HG03571 (cell line): Measurements from ENCODE around the gene BCR.

Experiments used
- ATAC-seq: cut with Tn5 transposase; IDR thresholded peaks from one replicate; pipeline ENCODE4 v1.9.1; 2021; ENCODE audit not compliant: unreplicated experiment

BCR gene

DNA sequence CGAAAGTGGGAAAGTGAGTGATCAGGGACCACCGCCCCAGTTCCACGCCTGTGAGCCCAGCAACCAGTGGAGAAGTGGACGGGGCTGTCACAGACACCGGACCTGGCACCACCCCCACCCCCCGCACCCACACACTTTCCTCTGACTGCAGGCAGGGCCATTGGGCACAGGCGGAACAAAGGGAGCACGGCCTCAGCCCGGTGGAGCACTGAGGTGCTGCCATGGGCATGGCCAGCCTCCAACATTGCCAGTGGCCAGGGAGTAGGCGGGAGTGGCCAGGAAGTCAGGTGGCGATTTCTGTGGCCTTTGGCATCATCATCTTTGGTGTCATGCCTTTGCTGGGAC lies 78.5 kb downstream of the BCR start:
- ATAC-seq, result no peak

DNA sequence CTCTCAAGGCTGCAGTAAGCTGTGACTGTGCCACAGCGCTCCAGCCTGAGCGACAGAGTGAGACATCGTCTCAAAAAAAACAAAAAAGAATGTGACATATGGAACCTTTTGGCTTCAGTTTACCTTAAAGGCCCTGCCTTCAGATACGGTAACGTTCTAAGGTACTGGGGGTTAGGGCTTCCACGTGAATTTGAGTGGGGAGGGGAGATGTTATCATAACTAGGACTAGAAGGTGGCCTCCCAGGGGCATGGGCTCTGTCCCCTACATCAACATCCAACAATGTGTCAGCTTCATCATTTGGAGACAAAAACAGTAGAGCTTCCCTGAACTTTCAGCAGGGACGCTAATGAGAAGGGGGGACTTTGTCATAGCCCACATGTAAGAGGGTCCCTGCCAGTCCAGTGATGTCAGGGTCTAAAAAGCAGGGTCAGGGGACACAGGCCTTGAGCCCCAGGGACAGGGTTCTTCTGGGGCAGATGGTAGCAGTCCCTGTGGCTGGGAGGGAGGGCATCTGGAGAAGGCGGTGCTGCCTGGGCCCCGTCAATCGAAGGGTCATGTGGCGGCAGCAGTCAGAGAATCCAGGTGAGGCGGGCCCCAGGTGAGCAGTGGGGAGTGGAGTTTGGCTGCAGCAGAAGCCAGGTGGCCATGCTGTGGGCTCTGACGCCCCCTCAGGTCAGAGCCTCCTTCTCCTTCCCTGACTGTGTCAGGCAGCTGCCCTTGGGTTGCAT lies 79.8 kb downstream of the BCR start:
- no peak for ATAC-seq

DNA sequence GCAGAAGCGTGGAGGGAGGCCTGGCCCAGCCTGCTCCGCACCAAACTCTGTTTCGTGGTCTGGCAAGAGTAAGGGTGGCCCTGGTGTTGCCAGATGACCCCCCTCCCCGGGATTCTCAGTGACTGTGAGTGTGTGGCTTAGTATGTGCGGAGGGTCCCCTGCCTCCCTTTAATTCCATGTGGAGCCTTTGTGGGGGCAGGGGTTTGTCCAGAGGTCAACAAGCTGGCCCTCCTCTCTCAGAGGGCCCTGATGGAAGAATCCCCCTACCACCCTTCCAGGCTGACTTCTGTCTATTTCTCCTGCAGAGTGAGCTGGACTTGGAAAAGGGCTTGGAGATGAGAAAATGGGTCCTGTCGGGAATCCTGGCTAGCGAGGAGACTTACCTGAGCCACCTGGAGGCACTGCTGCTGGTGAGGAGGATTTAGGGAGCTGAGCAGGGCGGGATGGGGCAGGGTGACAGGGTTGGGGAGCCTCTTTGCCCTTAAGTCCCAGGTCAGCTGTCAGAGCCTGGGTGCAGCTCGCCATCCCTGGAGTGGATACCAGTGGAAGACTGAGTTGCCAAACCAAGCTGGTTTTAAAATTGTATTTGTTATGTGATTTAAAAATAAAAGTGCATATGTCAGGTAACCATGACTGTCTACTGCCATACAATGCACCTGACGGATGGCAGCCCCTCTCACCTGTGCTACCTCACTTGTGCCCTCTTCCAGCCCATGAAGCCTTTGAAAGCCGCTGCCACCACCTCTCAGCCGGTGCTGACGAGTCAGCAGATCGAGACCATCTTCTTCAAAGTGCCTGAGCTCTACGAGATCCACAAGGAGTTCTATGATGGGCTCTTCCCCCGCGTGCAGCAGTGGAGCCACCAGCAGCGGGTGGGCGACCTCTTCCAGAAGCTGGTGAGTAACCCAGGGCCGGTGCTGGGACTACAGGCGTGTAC lies 80.6 kb downstream of the BCR start:
- ATAC-seq, result no peak

DNA sequence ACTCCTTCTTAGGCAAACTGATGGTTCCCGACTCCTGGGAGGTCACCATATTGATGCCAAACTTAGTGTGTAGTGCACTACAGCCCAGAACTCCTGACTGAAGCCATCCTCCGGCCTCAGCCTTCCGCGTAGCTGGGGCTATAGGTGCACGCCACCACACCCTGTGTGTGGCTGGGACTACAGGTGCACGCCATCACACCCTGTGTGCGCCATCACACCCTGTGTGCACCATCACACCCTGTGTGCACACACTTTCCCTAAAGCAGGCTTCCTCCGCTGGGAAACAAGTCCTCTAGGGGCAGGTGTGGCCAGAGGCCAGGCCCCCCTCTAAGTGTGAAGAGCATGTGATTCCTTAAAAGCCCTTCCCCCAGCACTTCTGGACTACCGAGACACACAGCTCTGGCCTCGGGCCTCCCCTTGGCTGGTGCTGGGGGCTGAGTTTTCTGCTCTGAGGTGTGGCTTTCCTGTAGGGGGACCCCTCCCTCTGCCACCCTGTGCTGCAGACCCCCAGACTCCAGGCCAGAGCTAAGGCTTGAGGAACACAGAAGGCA lies 81.7 kb downstream of the BCR start:
- ATAC-seq, result no peak

DNA sequence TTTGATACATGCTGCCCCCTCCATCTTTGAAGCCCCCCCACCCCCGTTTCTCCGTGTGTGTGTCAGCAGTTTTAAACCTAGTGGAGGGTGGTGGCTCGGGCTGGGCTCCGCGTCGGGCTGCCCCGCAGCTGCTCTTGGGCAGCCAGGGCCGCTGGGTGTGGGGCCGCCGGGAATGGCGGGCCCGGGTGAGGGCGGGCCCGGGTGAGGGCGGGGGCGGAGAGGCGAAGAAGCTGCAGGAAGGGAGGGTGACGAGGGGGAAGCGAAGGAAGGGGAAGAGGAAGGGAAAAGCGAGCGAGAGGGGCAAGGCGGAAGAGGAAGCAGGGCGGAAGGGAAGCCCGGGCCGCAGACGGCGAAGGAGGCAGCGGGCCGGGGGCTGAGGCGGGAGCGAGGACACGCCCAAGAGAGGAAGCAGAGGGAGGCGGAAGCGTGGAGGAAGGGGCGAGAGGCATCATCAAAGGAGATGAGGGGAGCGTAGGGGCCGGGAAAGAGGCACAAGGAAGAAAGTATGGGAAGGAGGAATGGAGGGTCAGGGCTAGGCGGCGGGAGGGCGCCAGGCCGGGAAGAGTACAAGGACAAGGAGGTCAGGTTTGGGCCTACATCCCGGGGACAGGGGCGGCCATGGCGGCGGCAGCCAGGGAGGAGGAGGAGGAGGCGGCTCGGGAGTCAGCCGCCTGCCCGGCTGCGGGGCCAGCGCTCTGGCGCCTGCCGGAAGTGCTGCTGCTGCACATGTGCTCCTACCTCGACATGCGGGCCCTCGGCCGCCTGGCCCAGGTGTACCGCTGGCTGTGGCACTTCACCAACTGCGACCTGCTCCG lies 82.4 kb downstream of the BCR start:
- ATAC-seq, result no peak

DNA sequence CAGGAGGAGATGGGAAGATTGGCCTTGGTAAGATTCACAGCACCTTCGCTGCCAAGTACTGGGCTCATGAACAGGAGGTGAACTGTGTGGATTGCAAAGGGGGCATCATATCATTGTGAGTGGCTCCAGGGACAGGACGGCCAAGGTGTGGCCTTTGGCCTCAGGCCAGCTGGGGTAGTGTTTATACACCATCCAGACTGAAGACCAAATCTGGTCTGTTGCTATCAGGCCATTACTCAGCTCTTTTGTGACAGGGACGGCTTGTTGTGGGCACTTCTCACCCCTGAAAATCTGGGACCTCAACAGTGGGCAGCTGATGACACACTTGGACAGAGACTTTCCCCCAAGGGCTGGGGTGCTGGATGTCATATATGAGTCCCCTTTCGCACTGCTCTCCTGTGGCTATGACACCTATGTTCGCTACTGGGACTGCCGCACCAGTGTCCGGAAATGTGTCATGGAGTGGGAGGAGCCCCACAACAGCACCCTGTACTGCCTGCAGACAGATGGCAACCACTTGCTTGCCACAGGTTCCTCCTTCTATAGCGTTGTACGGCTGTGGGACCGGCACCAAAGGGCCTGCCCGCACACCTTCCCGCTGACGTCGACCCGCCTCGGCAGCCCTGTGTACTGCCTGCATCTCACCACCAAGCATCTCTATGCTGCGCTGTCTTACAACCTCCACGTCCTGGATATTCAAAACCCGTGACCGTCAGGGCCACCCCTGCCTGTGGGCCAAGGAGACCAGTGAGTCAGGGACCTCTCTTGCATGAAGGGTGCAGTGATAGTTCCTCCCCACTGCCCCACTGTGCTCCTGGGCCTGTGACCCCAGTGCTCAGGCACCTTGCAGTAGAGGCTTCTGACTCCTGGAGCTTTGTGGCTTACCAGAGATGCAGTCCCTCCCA lies 83.6 kb downstream of the BCR start:
- no peak for ATAC-seq

DNA sequence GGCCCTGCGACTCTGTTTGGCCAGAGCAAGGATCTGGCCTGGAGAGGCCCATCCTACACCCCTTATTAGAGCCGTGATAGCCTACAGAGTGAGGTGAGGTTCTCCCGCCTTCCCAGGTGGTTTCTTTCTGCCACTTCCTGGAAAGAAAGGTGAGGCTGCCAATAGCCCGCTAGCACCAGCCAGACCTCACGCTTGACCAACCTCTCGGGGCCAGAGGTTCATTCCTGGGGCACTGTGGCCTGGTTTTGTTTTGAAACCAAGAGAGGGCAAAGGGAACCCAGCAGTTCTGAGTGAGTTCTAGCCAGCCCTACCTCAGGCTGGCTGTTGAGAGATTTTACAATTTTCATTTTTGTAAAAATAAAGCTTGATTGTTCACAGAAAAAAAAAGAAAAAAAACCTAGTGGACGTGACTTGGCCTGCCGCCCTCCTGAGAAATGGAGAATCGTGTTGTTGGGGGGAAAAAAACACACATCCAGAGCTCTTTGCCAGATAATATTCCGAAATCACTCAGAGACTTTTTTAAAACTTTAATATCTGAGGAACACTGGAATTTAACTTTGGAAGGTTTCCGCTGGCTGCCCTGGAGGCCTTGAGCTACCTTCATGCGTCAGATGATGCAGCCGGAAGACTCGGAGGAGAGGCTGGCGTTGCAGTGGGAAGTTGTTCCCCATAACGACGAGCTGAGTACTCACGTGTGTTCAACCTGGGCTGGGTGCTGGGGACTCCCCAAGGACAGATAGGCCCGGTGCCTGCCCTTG lies 84.5 kb downstream of the BCR start:
- no peak for ATAC-seq

DNA sequence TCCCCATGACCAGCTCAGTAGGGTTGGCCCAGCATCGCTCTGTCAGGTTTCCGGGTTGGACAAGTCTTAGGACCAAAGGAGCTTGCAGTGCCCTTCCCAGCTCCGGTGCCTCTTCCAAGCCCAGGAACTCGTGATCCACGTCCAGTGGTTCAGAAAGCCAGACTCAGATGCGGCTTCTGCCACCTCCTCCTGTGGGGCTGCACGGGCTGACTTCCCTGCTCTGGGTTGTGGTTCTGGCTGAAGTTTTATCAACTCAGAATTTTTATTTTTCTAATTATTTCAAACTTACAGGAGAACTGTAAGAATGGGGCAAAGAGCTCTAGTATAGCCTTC lies 85.0 kb downstream of the BCR start:
- no peak for ATAC-seq

DNA sequence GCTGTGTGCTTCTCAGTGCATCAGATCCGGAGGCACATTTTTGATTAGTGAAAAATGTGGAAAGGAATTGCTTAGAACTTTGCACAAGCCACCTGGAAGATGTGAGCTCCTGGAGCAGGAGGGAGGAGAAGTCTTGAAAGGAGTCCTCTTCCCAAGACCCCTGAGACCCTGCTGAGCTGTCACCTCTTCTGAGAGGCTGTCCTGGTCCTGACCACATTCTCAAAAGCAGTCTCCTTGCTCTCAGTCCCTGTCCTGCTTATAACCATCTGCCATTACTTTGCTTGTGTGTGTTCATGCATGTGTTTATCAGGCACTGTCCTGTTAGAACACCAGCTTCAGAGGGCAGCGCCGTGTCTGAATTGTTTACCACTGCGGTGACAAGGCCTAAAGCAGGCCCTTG lies 86.5 kb downstream of the BCR start:
- no peak for ATAC-seq

DNA sequence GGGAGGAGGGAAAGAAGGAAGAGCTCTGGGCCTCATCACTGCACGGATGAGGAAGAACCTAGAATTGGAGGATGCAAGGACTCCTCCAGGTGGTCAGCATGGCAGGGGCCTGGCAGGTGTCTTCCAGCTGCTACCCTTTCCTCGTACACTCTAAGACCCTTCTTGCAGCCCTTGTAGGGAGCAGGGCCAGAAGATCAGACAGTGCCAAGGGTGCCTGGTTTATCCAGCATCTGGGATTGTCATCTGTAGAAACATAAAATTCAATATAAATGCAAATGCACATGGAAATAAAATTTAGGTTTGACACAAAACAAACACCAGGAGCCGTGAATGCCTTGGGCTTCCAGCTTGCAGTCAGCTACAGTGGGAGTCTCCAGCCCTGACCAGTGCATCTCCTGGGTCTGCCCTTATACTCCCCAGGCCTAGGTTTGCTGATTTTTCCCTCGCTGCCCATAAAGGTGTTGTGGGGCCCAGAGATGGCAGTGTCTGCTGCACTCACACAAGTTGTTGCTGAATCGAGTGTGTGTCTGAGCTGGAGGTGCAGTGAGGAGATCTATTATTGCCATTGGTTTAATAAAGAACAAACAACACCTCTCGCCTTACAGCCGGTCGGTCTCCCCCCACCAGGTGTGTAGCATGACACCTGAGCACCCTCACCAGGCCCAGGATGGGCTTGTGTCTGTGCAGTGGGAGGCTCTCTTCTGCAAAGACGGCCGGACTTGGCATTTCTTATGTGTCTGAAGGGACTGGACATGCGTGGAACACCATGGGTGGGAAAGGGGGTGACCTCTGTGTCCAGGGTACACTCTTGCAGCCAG lies 87.1 kb downstream of the BCR start:
- no peak for ATAC-seq

DNA sequence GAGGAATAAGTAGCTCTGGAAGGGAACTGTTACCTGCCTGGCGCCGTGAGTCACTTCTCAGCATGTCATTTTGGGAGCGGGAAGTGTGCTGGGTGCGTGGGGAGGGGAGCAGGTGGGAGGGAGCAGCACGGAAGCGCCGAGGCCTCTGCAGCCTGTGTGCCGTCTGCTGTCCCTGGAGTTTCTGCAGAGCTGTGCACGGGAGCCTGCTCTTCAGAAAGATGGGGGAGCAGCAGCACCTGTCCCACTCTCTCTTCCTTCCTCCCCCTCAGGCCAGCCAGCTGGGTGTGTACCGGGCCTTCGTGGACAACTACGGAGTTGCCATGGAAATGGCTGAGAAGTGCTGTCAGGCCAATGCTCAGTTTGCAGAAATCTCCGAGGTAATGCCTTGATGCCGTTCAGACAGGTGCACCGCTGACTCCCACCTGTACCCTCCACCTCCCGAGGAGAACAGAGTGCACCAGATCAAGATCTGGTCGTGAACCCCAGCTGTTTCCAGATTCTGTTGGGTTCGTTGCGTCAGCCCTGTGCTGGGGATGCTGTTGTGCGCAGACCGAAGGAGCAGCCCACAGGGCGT lies 87.9 kb downstream of the BCR start:
- ATAC-seq, result no peak

DNA sequence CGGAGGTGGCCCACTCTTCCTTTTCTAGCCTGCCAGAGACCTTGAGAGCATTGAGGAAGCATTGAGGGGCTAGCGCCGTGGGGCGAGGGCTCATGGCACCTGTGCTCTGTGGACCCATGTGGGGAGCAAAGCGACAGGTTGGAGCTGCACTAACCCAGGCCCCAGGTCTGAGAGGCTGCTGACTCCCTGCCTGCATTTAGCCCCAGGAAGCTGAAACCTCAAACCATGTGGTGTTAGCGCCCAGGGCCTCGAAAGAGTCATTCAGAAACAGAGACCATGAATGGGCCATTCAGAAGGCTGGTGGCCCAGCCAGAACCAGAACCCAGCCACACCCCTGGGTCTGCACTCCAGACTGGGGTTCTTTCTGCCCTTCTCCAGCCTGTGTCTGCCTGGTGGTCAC lies 88.6 kb downstream of the BCR start:
- ATAC-seq, result no peak

DNA sequence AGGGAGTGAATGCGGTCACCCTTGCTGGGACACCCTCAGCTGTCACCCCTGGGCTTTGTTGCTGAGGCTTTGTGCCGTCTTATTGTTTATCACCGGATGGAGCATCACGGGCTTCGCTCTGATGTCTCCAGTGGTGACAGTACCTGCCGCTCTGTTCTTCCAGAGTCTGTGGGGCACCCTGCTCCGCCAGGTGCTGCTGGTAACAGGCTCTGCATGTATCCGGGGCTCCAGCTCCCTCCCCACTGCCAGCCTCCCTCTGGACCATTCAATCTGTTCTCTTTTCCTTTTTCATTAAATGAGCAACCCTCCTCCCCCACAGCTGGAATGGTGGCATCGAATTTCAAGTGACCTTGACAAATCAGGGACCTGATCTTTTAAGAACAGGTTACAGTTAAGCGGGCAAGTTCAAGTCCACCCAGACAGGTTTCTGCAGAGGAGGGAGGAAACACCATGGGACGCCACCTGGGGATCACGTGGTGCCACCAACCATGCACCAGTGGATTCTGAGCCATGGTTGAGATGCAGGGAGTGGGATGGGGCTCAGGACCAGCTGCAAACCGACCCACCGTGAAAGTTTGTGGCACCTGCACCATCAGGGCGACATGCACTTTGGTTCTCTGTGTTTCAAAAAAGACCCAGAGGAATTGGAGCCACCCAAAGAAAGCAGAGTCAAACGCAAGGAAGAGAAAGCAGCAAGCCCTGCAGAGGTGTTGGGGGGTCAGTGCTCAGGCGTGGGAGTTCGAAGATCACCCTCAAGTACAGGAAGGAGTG lies 89.3 kb downstream of the BCR start:
- no peak for ATAC-seq

DNA sequence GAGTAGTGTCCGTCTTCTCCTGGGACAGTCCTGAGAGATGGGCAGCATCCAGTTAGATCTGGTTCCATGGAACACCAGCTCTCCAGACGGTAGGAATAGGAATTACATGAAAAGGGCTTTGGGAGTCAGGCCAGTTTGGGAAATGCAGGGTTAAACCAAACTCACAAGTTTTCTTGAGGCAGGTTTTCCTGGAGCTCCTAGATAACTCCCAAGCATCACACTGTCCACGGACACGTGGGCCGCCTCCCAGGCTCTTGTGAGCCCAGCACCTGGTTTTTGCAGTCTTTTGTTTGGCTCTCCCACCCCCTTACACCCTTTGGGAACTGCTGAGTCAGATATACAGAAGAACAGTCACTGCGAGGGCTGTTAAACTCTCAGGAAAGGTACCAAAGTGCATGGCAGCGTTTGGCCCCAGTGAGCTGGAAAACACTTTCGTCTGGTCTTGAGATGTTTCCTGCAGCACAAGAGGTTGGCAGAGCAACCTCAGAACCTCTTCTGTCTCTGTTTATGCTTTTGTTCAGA lies 90.0 kb downstream of the BCR start:
- ATAC-seq, result no peak

DNA sequence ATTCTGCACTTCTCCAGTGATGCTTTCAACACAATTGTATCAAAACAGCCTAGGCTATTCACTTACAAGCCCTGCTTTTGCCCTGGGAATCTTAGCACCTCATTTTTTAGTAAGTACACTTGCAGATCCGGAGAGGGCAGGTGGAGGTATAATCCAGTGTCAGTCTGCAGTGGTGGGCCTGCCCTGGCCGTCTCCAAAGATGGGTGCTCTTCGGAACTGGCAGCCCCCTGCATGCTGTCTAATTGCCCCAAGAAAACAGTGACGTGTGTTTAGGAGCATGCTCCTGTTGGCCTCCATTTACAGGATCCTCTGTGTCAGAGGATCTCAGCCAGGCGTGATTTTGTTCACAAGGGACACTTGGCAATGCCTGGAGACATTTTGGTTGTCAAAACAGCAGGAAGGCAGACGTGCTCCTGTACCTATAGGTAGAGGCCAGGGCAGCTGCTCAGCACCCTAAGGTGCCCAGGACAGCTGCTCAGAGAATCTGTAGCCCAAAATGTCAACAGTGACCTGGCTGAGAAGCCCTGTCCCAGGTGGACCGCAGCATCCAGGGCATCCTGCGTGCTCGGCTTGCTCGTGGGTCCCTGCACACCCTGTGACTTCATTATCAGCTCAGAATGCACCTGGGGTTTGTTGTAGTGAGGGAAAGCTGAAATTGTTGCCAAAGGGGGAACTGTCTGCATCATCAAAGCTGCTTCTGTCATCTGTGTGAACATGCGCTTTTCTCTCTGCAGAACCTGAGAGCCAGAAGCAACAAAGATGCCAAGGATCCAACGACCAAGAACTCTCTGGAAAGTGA lies 90.7 kb downstream of the BCR start:
- ATAC-seq, result no peak

DNA sequence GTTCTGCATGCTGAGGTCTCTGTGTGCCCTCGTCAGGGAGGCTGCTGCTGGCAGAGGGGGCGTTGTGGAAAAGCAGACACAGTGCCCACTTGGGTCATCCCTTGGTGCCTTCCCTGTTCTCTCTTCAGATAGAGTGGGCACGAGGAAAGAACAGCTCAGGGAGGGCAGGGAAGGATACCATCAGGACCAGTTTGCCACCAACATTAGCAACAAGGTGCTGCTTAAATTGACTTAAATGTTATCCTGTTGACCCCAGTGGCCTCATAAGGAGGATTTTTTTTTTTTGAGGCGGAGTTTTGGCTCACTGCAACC lies 91.2 kb downstream of the BCR start:
- no peak for ATAC-seq

DNA sequence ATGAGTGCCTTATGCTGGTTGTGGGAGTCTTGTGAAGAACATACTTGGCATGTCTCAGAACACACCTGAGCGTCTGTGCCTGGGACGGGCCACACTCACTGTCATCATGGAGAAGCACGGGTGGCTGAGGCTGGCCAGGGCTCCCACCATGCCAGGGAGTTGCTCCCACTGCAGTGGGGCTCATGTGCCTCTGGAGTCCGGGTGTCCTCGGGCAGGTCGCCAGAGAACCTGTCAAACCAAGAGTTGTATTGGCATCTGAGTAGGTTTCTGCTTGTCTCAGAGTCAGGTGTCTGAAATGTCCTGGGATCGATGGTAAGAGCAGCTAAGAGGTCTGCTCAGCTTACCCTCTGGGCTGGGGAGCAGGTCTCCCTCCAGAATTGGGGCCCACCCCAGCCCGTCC lies 92.1 kb downstream of the BCR start:
- no peak for ATAC-seq
